Muscle of leg (tissue), 11 donors: ENCODE results near the gene SCAPER. TPM values are rescaled to one million over a fixed set of nuclear protein-coding genes. Genes with fewer than 3 reads are reported as not detected.
A peak's percentile ranks its signal among the peaks of the same experiment; 100 is the strongest.

ENCODE experiments used
- DNase-seq: peaks from one replicate; pipeline ENCODE4 v3.0.0; 2013
- H3K27ac ChIP-seq: one replicate; pipeline ENCODE4 v1.5.1; 2013; ENCODE audit warnings: mild to moderate bottlenecking, low read length, control low read depth
- H3K27me3 ChIP-seq: one replicate; pipeline ENCODE4 v1.6.1; 2013; ENCODE audit warnings: low read length; ENCODE audit not compliant: control insufficient read depth, insufficient read depth
- H3K36me3 ChIP-seq: one replicate; pipeline ENCODE4 v1.6.1; 2013; ENCODE audit warnings: low read length; ENCODE audit not compliant: control insufficient read depth, insufficient read depth
- H3K4me1 ChIP-seq: one replicate; pipeline ENCODE4 v1.6.1; 2013; ENCODE audit warnings: low read length; ENCODE audit not compliant: control insufficient read depth, insufficient read depth
- H3K4me3 ChIP-seq: one replicate; pipeline ENCODE4 v1.5.1; 2013; ENCODE audit warnings: low read length, control low read depth
- H3K9me3 ChIP-seq: replicated peaks from 2 replicates; pipeline ENCODE4 v1.6.1; 2013; ENCODE audit warnings: low read depth, low read length; ENCODE audit not compliant: control insufficient read depth
- WGBS: methylation state at CpG from one replicate; pipeline ENCODE4 v1.1.5; 2013; ENCODE audit warnings: missing lambda C conversion rate; ENCODE audit not compliant: insufficient coverage; 5-methylcytosine and 5-hydroxymethylcytosine counted together
- polyA plus RNA-seq, 8 donors: library from polyadenylated mRNA; unstranded; fragments of 120-200 nt; gene quantifications; one replicate each; pipeline versions ENCODE4 v1.2.1 to v1.2.3, GENCODE V29; 2013; ENCODE audit warnings: inconsistent platforms in 1 of 8, low replicate concordance in 1 of 8; ENCODE audit not compliant: insufficient read length in 8 of 8, insufficient read depth in 1 of 8
- total RNA-seq: library from RNA; stranded (reverse); fragments of 120-200 nt; gene quantifications from one replicate; pipeline ENCODE4 v1.2.4, GENCODE V29; 2013

Gene SCAPER
- total and polyA plus RNA-seq, 9 donors: 61.5 to 83.1 (median 73.5) TPM

DNA sequence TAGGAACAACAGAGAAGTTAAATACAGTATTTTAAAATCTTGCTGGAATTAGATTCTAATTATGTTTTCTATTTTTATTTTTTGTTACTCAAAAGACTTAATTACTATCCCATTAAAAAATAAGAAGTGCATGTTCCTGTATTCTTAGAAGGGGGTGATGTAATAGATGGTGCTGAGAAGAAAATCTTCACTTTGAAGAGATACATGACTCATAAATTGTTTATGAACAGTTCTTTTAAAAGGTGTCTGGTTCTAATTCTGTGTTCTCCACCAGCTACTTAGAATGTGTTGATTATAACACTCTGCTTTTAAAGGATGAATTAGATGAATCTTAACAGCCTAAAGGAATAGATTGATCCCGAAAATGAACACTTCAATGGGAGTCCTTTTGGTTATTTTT is 34.6 kb upstream of the SCAPER start:
- H3K27ac ChIP-seq: no peak overlapping the region
- DNase-seq: no peak
- peaks cover 22% of the 10 kb centered on the region for H3K36me3 ChIP-seq
- no peak overlapping the region for H3K4me3 ChIP-seq
- no peaks in the 10 kb centered on the region for H3K27me3 ChIP-seq
- WGBS: no CpG with 5 or more reads among the region's 1 CpG
- H3K9me3 ChIP-seq: no peaks in the 10 kb centered on the region
- no peaks in the 10 kb centered on the region for H3K4me1 ChIP-seq

DNA sequence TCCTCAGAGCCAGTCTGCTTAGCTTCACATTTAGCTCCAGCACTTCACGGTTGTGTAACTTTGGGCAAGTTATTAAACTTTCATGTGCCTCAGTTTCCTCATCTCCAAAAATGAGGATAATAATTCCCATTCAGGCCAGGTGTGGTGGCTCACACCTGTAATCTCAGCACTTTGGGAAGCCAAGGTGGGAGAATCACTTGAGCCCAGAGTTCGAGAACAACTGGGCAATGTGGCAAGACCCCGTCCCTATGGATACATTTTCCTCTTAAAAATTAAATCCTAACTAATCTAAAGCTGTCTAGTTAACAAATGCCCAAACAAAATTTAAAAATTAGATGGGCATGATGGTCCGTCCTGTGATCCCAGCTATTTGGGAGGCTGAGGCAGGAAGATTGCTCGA is 33.6 kb upstream of the SCAPER start:
- Histone ChIP-seq H3K9me3 (no peaks in the 10 kb centered on the region), H3K36me3 (peaks cover 25% of the 10 kb centered on the region), H3K27me3 (no peaks in the 10 kb centered on the region), H3K4me3 (no peak overlapping the region), H3K27ac (no peak overlapping the region), H3K4me1 (no peaks in the 10 kb centered on the region)
- no CpG with 5 or more reads among the region's 5 CpGs for WGBS
- no peak for DNase-seq

DNA sequence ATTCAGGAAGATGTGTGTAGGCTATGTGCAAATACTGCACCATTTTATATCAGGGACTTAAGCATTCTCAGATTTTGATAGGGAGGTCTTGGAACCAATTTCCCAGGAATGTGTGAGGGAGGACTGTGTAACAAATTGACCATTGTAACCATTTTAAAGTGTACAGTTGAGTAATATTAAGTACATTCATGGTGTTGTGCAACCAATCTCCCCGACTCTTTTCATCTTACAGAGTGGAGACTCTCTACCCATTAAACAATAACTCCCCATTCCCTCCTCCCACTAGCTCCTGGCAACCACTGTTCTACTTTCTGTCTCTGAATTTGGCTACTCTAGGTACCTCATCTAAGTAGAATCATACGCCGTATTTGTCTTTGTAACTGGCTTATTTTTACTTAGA is 31.5 kb upstream of the SCAPER start:
- H3K9me3 ChIP-seq: no peaks in the 10 kb centered on the region
- H3K4me3 ChIP-seq: no peak overlapping the region
- H3K27me3 ChIP-seq: no peaks in the 10 kb centered on the region
- peaks cover 25% of the 10 kb centered on the region for H3K36me3 ChIP-seq
- H3K27ac ChIP-seq: no peak overlapping the region
- no peak for DNase-seq
- peaks cover 2% of the 10 kb centered on the region for H3K4me1 ChIP-seq
- no CpG with 5 or more reads among the region's 3 CpGs for WGBS

DNA sequence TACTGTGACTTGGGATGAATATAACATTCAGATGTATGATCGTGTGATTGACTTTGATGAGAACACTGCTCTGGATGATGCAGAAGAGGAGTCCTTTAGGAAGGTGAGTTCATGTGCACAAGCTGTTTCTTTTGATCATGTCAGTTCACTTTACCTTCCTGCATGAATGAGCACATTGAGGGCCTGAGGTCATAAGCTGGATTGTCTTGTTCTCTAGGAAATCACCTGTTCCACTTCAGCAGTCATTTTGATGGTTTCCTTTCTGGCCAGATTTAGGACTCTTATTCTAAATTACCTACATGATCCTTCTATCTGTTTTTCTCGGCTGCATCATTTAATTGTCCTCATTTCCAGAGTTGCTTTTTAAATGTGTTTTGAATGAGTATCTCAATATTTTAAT is 30.5 kb upstream of the SCAPER start:
- H3K4me1 ChIP-seq: peaks cover 2% of the 10 kb centered on the region
- WGBS: 100% methylated on average over 1 of the region's 2 CpGs
- H3K4me3 ChIP-seq: no peak overlapping the region
- DNase-seq: no peak
- no peaks in the 10 kb centered on the region for H3K9me3 ChIP-seq
- H3K27ac ChIP-seq: no peak overlapping the region
- H3K27me3 ChIP-seq: no peaks in the 10 kb centered on the region
- H3K36me3 ChIP-seq: peaks cover 25% of the 10 kb centered on the region

DNA sequence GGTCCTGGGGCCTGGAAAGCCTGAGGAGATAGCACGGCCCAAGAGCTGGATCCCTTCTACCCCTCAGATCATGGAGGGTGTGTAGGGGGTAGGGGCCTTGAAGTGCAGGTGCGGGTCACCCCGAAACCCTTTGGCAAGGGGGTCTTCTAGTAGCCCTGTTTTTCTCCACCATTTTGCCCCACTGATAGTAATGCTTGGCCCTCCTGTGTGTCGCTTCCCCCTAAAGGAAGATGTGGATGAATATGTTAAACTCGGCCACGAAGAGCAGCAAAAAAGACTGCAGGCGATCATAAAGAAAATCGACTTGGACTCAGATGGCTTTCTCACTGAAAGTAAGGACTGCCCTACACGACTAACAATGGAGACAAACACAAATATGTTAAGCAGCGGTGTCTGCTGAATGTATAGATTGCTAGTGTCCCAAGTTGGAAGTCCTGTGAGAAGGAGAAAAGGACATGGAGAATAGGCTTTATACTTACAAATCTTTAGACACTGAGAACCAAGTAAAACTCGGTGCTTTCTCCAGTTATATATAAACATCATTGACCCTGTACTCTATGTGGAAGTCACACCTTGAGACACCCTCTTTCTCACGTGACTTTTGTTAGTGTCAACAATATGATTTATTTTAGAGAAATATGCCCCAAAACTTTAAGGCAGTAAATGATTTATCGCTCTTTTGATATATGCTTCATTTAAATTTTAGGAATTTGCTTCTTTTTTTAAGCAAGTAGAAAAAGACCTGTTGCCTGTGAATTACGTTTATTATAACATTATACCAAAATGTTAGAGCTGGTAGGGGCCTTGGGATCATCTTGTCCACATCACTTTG is 27.2 kb upstream of the SCAPER start:
- Histone ChIP-seq H3K27me3 (no peaks in the 10 kb centered on the region), H3K36me3 (peaks cover 18% of the 10 kb centered on the region), H3K4me3 (peak overlapping the region; percentile 67), H3K4me1 (peaks cover 2% of the 10 kb centered on the region), H3K27ac (peak overlapping the region; percentile 49), H3K9me3 (no peaks in the 10 kb centered on the region)
- DNase-seq: peak; percentile 36
- no CpG with 5 or more reads among the region's 14 CpGs for WGBS

DNA sequence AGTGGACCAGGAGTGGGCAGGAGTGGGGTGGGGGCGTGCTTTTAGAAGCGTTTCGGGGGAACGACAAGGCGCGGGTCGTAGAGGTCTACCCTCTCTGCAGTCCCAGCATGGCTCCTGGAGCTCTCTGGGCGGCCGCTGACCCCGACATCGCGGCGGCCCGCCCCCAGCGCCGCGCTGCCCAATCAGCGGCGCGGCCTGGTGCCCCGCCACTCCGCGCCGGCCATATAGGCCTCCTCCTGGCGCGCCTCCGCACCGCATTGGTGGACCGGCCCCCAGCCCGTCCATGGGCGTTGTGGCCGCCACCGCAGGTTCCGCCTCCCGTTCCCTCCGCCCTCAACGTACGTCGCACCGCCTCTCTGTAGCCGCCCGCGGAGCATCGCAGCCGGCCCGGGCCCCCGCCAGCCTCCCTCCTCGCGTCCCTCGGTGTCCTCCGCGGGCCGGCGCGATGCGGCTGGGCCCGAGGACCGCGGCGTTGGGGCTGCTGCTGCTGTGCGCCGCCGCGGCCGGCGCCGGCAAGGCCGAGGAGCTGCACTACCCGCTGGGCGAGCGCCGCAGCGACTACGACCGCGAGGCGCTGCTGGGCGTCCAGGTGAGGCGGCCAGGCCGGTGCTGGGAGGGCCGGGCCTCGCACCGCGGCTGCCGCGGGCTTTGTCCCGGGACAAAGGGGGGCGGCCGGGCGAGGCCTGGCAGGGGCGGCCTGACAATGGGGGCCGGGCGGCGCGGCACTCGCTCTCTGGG is 26.4 kb upstream of the SCAPER start, which contains the start of gene RCN2:
TSS of gene RCN2 (plus strand) at position 353 of the 738 bp plus-strand sequence. CDS start at position 446, 93 bp downstream.
- DNase-seq: peak; percentile 98
- Histone ChIP-seq H3K9me3 (no peaks in the 10 kb centered on the region), H3K4me1 (peaks cover 2% of the 10 kb centered on the region), H3K4me3 (peak within 1 kb of the TSS; percentile 72), H3K27ac (peak within 1 kb of the TSS; percentile 78), H3K27me3 (no peaks in the 10 kb centered on the region), H3K36me3 (peaks cover 15% of the 10 kb centered on the region)
- WGBS: under 1% methylated on average over 90 of the region's 96 CpGs

- no CpG with 5 or more reads among the region's 7 CpGs for WGBS
- H3K4me3 ChIP-seq: peak overlapping the region; percentile 72
- peak overlapping the region; percentile 78 for H3K27ac ChIP-seq
- H3K36me3 ChIP-seq: peaks cover 10% of the 10 kb centered on the region
- DNase-seq: no peak
- no peaks in the 10 kb centered on the region for H3K9me3 ChIP-seq
- peaks cover 2% of the 10 kb centered on the region for H3K4me1 ChIP-seq
- no peaks in the 10 kb centered on the region for H3K27me3 ChIP-seq
Observed at GRCh38 chr15:76930831-76931396, 25.8 kb upstream of the SCAPER start.

DNA sequence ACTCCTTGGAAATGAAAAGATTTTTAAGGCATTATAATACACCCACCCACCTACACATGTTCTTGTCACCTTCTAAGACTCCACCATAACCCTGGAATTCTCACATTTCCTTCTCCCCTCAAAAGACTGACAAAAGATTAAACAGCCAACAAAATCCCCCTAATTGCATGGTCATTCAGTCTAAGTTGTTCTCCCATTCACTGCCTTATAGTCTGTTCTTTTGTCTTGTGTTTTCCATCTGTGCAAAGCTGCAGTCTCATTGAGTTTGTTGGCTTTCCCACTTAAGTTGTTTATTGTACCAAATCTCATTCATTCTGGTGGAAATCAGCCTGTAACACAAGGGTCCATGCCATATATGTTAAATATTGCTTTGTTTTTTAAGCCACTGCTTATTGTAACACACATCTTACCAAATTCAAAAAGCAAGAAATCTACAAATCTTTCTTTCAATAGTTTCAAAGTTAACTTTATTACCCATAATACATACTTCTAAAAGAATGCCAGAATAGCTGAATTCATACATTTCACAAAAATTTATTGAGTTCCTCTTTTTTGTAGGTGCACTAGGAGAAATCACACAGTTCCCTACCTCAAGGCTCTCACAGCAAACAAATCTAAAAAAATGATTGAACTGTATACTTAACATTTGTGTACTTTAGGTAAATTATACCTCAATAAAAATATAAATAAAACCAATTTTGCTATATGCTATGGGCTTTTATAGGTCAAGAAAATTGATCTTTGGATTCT is 24.0 kb upstream of the SCAPER start:
- H3K27me3 ChIP-seq: no peaks in the 10 kb centered on the region
- no peaks in the 10 kb centered on the region for H3K9me3 ChIP-seq
- H3K27ac ChIP-seq: no peak overlapping the region
- peaks cover 2% of the 10 kb centered on the region for H3K4me1 ChIP-seq
- no peak for DNase-seq
- peaks cover 3% of the 10 kb centered on the region for H3K36me3 ChIP-seq
- no peak overlapping the region for H3K4me3 ChIP-seq

DNA sequence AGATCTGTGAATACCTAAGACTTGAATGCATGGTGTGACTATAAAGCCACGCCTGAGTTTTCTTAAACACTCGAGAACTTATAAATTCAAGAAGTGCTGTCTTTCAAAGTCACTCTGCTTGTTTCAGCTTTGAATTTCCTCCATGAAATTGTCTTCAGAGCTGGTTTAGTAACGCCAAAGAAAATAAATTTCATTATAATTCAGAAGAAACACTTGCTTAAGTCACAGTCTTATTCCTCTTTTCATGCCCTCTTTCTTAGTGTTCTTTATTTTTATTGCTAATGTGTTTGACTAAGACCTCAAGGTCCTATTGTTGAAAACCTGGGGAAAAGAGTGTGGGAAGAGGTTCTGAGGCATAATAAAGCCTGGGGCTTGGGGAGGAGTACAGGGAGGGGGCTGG is 23.1 kb upstream of the SCAPER start:
- no peaks in the 10 kb centered on the region for H3K27me3 ChIP-seq
- peaks cover 2% of the 10 kb centered on the region for H3K4me1 ChIP-seq
- DNase-seq: no peak
- WGBS: 60% methylated on average over 2 of the region's 3 CpGs
- H3K9me3 ChIP-seq: no peaks in the 10 kb centered on the region
- H3K36me3 ChIP-seq: no peaks in the 10 kb centered on the region
- no peak overlapping the region for H3K27ac ChIP-seq
- no peak overlapping the region for H3K4me3 ChIP-seq

DNA sequence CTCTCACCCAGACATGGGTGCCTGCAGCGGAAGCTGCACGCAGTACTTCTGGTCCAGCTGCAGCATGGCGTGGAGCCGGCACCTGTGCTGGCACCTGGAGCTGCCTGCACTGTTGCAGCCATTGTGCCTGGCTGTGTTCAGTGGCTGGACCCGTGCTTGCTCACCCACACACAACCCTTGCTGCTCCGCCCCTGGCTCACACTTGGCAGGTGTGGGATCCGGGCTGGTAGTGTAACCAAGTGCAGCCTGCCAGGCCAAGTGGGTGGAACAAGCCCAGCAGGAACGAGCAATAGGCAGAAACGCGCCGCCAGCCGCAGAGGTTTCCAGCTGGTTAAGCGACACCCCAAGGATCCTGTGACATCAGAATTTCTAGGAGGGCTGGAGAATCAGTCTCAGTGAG is 11.2 kb upstream of the SCAPER start:
- Histone ChIP-seq H3K9me3 (no peaks in the 10 kb centered on the region), H3K4me3 (no peak overlapping the region), H3K4me1 (no peaks in the 10 kb centered on the region), H3K36me3 (no peaks in the 10 kb centered on the region), H3K27me3 (peaks cover 3% of the 10 kb centered on the region), H3K27ac (no peak overlapping the region)
- no peak for DNase-seq
- WGBS: 72% methylated on average over 12 of the region's 13 CpGs
